ENCODE data around the gene EIF4G2.
"Not testable (repeated sequence)": the region's sequence is repeated elsewhere in the genome, so short reads cannot be mapped to it uniquely, and the experiment has no call there.

Gene EIF4G2

DNA sequence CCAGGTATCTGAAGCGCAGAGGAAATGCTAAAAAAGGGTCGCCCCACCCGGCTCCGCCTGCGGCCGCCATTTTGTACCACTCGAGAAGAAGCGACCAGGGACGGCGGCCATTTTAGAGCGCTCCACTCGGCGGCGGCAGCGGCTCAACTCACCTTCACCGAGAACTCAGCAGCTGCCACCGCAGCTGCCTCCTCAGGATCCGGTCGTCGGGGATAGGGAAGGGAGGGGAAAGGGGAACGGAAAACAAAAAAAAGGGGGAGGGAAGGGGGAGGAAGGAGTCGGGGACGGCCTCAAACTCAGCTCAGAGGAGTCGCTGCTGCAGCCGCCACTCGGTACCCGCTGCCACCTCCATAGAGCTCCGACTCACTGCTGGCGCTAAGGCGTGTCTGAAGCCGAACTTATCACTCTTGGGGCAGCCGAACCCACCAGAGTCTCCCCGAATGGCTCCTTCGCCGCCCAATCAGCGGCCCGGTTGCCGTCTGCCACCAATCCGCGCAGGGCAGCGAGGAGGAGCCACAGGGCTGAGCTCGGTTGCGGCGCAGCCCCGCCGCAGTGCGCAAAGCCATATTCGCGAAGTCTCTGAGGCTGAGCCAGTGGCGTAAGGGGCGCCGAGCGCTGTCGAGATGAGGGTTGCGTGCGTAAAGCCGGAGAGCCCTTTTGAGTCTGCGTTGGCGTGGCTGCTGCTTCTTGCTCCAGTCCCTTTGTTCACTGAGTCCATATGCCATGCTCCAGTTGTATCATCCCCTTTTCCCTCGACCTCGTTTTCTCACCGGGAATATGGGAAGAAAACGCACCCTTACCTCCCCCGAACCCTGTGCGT lies at the start of gene EIF4G2:
Gene EIF4G2, minus strand, starts transcription at position 374 of the 820 bp plus-strand sequence.
- DNase-seq (ENCODE audit: low read depth), result peak; percentile 97

DNA sequence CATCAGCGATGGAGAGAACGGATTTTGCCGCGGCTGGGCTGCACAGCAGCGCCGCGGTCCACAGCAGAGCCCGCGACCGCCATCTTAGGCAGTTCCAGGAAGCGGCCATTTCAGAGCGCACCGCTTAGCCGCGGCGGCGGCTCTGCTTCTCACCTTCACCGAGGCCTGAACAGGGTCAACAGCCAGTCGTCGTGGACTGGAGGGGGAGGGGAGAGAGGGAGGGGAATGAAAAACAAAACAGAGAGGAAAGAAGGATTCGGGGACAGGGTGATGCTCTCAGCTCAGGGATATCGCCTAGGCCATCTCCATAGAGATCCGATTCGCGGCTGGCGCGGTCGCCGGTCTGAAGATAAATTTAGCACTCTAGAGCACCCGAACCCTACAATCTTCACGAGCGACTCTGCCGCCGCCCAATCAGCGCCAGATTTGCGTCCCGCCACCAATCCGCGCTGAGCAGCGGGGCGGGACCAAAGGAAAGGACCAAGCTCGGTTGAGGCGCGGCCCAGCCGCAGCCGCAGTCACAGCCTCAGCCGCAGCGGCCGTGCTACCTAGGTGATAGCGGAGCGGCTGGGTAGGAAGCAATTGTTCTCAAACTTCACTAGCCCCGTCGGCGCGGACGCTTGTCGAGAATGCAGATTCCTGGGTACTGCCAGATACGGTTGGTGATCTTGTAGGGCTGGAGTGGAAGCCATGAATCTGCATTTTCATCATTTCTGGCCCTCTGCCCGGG lies 49.1 kb upstream of the EIF4G2 start, which contains the start of gene ZBED5:
Gene ZBED5, minus strand, starts transcription at position 345 of the 730 bp plus-strand sequence. CDS start 3,108 bp downstream, outside the sequence.
- DNase-seq (ENCODE audit: low read depth), result peak; percentile 92

DNA sequence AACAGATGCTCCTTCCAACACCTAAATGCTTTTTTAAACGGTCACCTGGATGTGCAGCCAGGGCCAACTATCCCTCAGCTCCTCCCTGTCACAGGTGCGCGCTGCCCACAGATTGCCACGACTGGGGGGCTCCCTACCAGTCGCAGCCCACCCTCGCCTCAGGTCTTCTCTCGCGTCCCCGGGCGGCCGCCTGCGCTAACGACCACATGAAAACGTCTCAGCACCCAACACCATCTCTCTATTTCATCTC lies 48.7 kb upstream of the EIF4G2 start:
- DNase-seq (ENCODE audit: low read depth), result no peak

DNA sequence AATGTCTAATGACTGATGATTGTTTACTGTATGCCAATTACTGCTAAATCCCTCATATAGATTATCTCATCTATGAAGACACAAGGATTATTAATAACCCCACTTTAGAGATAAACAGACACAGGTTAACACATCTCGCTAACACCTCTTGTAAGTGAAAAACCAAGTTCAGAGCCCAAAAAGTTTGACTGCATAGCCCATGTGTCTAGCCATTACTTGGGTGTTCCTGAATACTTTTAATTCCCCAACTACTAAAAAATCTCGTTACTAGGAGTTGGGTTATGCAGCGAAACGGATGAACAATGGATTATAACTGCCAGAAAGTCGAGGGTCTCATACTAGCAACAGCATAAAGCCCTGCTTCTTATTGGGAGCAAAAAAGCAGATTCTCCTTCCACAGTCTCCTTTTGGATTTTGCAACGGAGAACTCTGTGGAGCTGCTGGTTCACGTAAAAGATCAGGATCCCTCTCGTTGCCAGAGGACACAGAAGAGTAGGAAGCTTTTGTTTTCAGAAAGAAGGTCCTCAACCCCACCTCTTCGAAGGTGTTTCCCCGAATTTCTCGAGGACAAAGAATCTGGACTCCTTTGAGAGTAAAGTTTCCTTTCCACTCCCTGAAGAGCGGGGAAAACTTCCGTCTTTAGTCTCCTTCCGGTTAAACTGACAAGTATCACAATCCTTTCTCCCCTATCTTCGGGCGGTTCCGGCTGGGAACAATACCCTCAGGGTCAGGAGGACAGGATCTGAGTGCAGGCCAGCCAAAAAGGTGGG lies 48.1 kb upstream of the EIF4G2 start:
- no peak for DNase-seq (ENCODE audit: low read depth)

DNA sequence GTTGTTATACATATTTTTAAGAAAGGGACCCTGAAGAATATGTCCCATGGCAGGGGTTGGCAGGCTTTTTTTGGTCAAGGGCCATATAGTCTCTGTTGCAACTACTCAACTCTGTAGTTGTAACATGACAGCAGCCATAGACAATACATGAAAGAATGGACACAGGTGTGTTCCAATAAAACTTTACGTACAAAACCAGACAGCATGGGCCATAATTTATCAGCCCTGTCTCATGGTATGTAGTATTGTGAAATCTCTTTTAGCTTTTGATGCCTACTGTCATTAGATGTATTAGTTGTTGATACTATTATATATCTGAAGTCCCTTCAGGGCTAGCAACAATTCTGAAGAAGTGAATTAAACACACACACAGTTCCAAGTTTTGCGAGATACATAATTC lies 46.6 kb upstream of the EIF4G2 start:
- DNase-seq (ENCODE audit: low read depth), result no peak

DNA sequence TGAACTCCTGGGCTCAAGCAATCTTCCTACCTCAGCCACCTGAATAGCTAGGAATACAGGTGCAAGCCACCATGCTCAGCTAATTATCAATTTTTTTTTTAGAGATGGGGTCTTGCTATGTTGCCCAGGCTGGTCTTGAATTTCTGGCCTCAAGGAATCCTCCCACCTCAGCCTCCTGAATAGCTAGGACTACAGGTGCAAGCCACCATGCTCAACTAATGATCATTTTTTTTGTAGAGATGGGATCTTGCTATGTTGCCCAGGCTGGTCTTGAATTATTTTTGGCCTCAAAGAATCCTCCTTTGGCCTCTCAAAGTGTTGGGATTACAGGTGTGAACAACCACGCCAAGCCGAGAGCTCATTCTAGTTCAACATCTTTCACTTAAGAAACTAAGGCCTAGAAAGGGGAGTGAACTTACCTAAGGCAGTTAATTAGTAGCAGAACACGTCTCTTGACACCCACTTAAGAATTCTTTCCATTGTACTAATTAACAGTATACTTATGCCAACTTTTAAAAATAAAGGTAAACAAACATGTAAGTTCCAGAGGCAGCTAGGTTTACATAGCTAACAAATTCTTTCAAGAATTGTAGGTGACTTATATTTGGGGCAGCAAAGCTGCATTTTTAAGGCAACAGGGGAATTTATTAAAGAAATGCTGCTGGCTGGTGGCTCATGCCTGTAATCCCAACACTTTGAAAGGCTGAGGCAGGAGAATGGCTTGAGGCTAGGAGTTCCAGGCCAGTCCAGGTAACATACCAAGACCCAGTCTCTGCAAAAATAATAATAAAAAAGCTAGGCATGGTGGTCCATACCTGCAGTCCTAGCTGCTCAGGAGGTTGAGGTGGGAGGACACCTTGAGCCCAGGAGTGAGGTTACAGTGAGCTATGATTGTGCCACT lies 39.5 kb upstream of the EIF4G2 start:
- no peak for DNase-seq (ENCODE audit: low read depth)

DNA sequence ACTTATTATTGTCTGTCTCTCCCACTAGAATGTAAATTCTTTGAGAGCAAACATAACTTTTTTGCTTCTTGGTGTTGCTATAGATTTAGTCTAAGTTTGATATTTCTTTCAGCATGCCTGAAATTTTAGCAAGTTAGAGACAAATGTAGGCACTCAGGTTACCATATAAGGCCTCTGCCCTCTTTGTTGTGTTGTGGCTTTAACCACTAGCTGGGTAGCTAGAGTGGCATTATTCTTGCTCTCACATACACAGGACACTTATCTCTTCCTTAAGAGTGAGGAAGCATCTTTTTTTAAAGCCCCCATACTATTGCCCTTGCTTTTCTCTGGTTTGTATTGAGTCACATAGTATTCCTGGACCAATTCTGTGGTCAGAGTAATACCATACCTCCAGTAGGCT lies 37.9 kb upstream of the EIF4G2 start:
- no peak for DNase-seq (ENCODE audit: low read depth)

DNA sequence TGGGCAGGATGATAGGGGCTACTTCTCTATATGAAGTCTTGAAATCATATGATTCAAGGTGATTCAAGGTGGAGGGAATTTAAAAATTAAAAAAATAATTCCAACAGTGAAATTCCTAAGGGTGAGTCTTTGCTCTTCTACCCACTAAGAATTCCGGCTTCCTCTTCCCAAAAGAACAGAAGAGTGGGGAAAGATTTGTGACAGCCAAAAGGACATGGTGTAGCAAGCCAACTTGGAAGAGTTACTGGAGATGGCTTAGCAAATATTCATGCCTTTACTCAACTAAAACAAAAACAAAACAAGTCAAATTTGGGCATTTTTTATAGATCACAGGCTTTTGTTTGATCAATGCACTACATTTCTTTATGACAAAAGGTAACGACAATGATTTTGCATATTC lies 36.9 kb upstream of the EIF4G2 start:
- DNase-seq (ENCODE audit: low read depth), result no peak

DNA sequence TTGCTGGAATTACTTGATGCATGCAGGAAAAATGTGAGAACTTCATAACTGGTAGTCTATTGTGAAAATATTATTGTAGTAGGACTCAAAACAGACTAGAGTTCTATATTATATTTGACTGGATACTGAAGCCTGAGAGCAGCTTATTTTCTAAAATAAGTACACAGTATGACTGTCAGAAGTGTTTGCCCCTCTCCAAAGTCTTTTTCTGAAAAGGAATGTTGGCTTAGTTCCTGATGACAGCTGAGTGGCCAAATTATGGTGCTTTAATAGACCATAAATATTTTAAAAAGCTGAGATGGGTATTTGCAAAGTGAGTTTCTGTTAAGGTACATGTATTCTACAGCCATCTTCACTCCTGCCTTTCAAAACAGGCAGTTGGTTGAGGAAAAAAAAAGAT lies 36.1 kb upstream of the EIF4G2 start:
- DNase-seq (ENCODE audit: low read depth), result no peak

DNA sequence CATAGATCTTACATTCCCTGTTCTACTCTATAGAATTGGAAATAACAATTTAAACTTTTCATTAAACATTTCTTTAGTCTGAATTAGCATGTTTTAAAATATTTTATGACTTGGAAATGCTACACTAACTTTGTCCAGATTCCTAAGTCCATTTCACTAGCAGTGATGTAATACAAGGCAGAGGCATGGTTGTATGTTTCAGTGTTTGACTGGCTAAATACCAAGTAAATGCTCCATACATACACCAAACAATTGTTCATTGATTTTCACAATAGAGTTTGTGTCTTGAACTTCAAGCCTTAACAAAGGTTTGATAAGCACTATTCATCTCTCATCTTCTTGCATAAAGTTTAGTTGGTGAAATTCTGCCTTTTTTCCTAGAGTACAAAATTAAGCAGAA lies 35.6 kb upstream of the EIF4G2 start:
- DNase-seq (ENCODE audit: low read depth), result no peak

DNA sequence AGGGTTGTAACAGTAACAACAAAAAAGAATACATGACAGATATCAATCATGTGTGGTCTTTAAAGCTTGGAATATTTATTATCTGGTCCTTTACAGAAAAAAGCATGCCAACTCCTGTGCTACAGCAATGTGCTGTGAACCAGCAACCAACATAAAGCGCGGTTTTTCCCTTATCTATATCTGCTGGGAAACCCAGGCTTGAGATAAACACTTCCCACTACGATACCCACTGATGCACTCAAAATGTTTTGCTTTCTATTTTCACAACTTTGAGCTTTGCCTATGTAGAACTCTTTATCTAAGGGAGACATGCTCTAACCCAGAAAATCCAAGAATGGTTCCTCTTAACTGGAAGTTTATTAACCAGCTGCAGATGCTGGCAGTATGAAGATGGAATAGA lies 30.2 kb upstream of the EIF4G2 start:
- DNase-seq (ENCODE audit: low read depth), result no peak

DNA sequence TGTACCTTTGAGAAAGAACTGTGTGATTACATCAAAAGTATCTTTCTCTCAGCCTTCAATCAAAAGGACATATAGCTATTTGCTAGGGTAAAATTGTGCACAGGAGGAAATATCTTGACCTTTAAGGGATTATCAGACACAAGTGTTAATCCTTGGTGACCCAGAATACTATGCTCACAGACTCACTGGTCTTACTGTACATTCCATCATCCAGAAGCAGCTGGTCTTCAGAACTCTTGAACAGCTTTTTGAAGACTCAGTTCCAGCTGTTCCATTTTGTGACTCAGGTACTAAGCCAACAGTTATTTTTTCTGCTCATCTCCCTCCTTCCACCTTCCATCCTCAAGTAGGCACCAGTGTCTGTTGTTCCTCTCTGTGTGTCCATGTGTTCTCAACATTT lies 29.4 kb upstream of the EIF4G2 start:
- DNase-seq (ENCODE audit: low read depth), result no peak

DNA sequence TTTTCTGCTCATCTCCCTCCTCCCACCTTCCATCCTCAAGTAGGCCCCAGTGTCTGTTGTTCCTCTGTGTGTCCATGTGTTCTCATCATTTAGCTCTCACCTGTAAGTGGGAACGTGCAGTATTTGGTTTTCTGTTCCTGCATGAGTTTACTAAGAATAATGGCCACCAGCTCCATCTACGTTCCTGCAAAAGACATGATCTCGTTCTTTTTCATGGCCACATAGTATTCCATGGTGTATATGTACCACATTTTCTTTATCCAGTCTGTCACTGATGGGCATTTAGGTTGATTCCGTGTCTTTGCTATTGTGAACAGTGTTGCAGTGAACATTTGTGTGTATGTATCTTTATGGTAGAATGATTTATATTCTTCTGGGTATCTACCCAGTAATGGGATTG lies 28.2 kb upstream of the EIF4G2 start:
- DNase-seq (ENCODE audit: low read depth), result not testable (repeated sequence)

DNA sequence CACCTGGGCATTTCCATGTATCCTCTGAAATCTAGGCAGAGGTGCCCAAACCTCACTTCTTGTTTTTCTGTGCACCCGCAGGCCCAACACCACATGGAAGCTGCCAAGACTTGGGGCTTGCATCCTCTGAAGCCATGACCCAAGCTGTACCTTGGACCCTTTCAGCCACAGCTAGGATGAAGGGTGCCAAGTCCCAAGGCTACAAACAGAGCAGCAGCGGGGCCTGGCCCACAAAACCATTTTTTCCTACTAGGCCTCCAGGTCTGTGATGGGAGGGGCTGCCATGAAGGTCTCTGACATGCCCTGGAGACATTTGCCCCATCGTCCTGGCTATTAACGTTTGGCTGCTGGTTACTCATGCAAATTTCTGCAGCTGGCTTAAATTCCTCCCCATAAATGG lies 20.4 kb upstream of the EIF4G2 start:
- no peak for DNase-seq (ENCODE audit: low read depth)

DNA sequence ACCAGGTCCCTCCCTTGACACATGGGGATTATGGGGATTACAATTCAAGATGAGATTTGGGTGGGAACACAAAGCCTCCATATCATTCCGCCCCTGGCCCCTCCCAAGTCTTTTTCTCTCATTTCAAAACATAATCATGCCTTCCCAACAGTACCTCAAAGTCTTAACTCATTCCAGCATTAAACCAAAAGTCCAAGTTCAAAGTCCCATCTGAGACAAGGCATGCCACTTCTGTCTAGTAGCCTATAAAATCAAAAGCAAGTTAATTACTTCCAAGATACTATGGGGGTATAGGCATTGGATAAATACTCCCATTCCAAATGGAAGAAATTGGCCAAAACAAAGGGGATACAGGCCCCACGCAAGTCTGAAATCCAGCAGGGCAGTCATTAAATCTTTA lies 19.7 kb upstream of the EIF4G2 start:
- DNase-seq (ENCODE audit: low read depth), result no peak

DNA sequence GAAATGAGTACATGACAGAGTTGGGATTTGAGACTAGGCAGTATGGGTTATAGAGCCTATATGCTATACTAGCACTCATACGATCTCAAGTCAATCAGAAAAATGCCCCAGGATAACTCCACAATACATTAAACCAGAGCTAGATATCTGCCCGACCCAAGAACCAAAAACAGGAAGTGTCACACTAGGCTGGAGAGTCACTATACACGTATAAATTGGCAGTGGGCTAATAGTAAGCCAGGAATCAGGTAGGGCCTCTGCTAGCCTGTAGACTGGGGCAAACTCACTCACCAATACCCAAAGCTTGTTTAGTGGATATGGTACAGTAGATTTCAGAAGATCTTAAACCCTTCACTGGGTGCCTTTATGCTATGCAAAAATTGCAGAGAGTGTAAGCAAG lies 16.2 kb upstream of the EIF4G2 start:
- DNase-seq (ENCODE audit: low read depth), result no peak

DNA sequence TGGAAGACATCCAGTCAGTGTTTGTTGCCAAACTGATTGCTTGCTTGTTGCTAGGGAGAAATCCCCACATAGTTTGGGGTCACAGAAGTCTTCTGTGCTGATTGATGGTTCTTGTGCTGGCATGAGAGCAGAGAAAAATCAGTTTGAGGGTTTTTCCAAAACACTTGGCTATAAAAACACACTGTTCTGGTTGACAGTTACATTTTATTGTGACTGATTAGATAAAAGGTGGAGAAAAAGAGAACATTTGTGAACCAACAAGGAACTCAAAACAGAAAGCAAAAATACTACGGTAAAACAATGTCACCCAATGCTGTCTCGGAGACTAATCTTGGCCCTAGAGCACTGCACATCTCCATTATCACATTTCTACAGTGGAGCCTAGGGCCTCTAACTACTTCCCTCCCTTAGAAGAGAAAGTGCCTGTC lies 14.4 kb upstream of the EIF4G2 start:
- DNase-seq (ENCODE audit: low read depth), result no peak

DNA sequence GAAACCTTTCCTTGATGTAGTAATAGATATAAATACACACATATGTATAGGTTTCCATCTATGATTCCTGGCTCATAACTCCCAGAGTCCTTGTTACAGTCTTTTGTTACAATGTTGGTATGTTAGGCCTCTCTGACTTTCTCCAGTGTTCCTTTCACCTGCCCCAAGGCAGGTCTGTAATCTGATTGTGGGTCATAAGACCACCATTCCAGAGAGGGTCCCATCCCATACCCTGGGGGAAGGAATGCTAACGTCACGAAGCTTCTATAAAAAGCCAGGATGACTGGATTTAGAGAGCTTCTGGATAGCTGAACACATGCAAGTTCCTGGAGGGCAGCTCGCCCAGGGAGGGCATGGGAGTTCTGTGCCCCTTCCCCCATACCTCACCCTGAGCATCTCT lies 13.8 kb upstream of the EIF4G2 start:
- DNase-seq (ENCODE audit: low read depth), result not testable (repeated sequence)

DNA sequence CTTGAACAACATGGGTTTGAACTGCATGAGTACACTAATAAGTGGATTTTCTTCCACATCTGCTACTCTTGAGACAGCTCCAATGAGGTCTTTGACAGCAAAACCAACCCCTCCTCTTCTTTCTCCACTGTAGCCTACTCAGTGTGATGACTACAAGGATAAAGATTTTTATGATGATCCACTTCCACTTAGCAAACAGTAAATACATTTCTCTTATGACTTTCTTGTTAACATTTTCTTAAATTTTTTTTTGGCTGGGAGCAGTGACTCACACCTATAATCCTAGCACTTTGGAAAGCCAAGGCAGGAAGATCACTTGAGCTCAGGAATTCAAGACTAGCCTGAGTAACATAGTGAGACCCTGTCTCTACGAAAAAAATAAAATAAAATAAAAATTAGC lies 9.9 kb upstream of the EIF4G2 start:
- DNase-seq (ENCODE audit: low read depth), result no peak

DNA sequence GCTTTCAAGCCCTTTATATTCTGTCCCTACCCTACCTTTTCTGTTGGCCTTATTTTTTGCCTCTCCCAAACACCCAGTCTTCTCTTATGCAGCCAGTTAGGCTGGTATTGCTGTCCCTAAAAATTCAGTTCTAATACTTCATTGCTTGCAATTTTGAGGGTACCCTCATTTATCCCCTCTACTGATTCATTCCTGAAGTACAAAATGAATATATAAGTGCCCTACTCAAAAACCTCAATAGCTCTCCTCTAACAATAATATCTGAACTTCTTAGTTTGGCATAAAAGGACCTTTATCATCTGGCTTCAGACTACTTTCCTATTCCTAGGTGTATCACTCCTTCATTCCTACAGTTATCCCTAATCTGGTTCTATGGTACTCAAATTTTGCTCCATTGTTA lies 5.2 kb upstream of the EIF4G2 start:
- DNase-seq (ENCODE audit: low read depth), result no peak

DNA sequence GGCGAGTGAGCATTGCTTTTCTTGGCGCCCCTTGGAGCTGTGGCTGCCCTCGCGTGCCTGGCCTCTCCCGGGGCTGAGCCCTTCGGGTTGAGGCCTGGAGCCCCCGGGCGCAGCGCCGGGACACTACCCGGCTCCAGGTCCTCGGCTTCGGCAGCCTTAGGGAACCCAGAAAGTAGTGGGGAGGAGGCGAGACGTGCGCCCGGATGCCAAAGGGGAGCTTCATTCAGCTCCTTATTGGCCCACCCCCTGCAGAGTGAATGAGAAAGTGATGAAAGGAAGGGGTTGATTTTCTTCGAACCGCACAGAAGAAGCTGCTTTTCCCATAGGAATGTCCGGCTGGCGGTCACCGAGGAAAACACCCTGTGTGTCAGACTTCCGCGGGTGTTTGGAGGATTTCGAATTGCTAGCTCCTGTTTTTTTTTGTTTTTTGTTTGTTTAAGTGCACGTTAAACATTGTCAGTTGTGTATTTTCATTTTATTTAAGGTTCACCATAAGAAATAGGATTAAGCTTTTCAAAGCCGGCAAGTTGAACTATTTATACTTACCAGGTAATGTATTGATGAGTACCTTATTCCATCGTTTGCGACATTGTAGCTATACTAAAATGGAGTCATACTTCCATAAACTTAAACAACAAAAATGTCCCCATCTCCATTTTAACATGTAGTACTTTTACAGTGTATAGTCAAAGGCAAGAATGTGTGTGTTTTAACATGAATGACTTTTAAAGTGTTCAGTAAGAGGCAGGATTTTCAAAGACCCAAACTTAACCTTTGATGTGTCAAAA lies 841 bp upstream of the EIF4G2 start:
- peak; percentile 27 for DNase-seq (ENCODE audit: low read depth)

All from activated T-helper 9 cell treated with anti-CD3 and anti-CD28 coated beads, Interleukin-2, amount 50 U/mL, for 16 hours (primary cell).